Measurements from ENCODE around the gene N4BP2L2.

DNA sequence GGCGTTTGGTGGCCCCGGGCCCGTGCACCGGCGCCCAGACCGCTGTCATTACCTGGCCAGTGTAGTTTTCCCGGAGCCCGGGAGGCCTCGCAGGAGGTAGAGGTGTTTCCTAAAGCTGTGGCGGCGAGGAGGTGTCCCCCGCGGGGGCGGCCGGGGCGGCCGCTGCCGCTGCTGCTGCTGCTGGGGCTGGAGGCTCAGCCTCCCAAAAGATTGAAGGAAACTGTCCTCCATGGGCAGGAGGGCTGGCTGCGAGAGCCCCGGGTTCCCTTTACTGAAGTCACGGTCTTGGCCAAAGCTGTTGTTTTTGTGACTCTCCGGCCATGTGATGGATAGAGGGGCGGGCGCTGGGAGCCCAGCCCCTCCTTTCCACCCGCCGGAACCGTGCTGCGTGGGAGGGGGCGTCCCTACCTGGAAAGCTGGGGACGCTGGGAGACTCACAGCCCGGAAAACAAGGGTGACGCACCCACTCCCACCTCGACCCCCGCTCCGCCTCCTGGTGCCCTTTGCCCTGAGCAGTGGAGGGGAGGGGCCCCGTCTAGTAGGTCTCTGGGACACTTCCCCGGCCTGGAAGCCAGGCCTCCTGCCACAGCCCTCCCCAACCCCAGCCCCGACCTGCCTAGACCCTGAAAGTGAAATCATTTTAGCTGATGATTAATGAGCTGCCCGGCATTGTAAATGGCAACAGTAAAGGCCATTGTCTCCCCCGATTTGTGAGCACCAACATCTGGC lies 110.6 kb downstream of the N4BP2L2 start, which contains the start of gene N4BP2L1:
- peak; percentile 62; the same call in 1 of the 2 replicates for TF ChIP-seq ATF3 (CRISPR knock-in tag; IDR thresholded peaks at IDR 0.05)
- no peak for TF ChIP-seq EZH2 (conservative IDR thresholded peaks at IDR 0.05; ENCODE audit: low read depth, low read length)
- TF ChIP-seq ELF1 (CRISPR knock-in tag; IDR thresholded peaks at IDR 0.05): peak; percentile 71
- 0 out of 2 replicates have a peak, but pooled peaks have one; percentile 78 for TF ChIP-seq ZNF766 (CRISPR knock-in tag; IDR thresholded peaks at IDR 0.05; ENCODE audit: borderline replicate concordance)
- no peak; the same call in 1 of the 2 replicates for TF ChIP-seq ZNF639 (CRISPR knock-in tag; conservative IDR thresholded peaks at IDR 0.05)
- TF ChIP-seq ZNF891 (CRISPR knock-in tag; IDR thresholded peaks at IDR 0.05): no peak
- no peak for TF ChIP-seq RFXANK (CRISPR knock-in tag; IDR thresholded peaks at IDR 0.05)
- peak; percentile 27 for TF ChIP-seq CTCF (CRISPR knock-in tag; IDR thresholded peaks at IDR 0.05)
- peak; percentile 53; the same call in 1 of the 2 replicates for TF ChIP-seq ARNTL (CRISPR knock-in tag; IDR thresholded peaks at IDR 0.05)
